Glutamatergic neuron (in vitro differentiated cells): ENCODE data around the gene WDR90. TPM values are rescaled to one million over a fixed set of nuclear protein-coding genes. Genes with fewer than 3 reads are reported as not detected.
"Not testable (repeated sequence)": the region's sequence is repeated elsewhere in the genome, so short reads cannot be mapped to it uniquely, and the experiment has no call there.

ENCODE experiments used
- DNase-seq: peaks from one replicate; pipeline ENCODE4 v3.0.0; 2022
- H3K27ac Mint-ChIP-seq: one replicate; pipeline ENCODE4 v1.8.0; 2020; ENCODE audit warnings: mild to moderate bottlenecking, mixed read lengths, inconsistent platforms; ENCODE audit not compliant: unreplicated experiment
- H3K27me3 Mint-ChIP-seq: one replicate; pipeline ENCODE4 v1.8.0; 2020; ENCODE audit warnings: mild to moderate bottlenecking, moderate library complexity, mixed read lengths, inconsistent platforms; ENCODE audit not compliant: unreplicated experiment
- H3K36me3 Mint-ChIP-seq: one replicate; pipeline ENCODE4 v1.8.0; 2020; ENCODE audit warnings: mild to moderate bottlenecking, mixed read lengths, inconsistent platforms; ENCODE audit not compliant: unreplicated experiment
- H3K4me1 Mint-ChIP-seq: one replicate; pipeline ENCODE4 v1.8.0; 2020; ENCODE audit warnings: mild to moderate bottlenecking, low read depth, mixed read lengths, inconsistent platforms; ENCODE audit not compliant: unreplicated experiment
- H3K4me3 Mint-ChIP-seq: one replicate; pipeline ENCODE4 v1.8.0; 2020; ENCODE audit warnings: mild to moderate bottlenecking, mixed read lengths, inconsistent platforms; ENCODE audit not compliant: unreplicated experiment
- H3K9me3 Mint-ChIP-seq: one replicate; pipeline ENCODE4 v1.8.0; 2020; ENCODE audit warnings: mild to moderate bottlenecking, moderate library complexity, mixed read lengths, inconsistent platforms; ENCODE audit not compliant: unreplicated experiment
- CTCF ChIP-seq: fragments of 200-600 bp; sonication (generic); IDR thresholded peaks from one replicate; pipeline ENCODE4 v1.5.0; 2021; ENCODE audit not compliant: partially characterized antibody, unreplicated experiment
- total RNA-seq: library from RNA; stranded (reverse); fragmentation: NEBNext Ultra II Directional; extraction: Animal tissue kit (Norgen Biotek cat#: 25700); gene quantifications from one replicate; pipeline ENCODE4 v1.2.1, GENCODE V29; 2021; ENCODE audit not compliant: unreplicated experiment

Gene WDR90
- total RNA-seq, 1 donor from 2014 or later: 24.6 TPM

GRCh38 chr16:686459-687260 lies 37.5 kb downstream of the WDR90 start:
- no peak overlapping the region for H3K27ac Mint-ChIP-seq
- H3K4me3 Mint-ChIP-seq: no peak overlapping the region
- H3K4me1 Mint-ChIP-seq: peaks cover 6% of the 10 kb centered on the region
- no peaks in the 10 kb centered on the region for H3K36me3 Mint-ChIP-seq
- peaks cover 18% of the 10 kb centered on the region for H3K27me3 Mint-ChIP-seq
- H3K9me3 Mint-ChIP-seq: peaks cover 12% of the 10 kb centered on the region
- DNase-seq: no peak
- TF ChIP-seq CTCF: no peak

- DNase-seq: no peak
- H3K4me3 Mint-ChIP-seq: no peak overlapping the region
- peaks cover 16% of the 10 kb centered on the region for H3K27me3 Mint-ChIP-seq
- H3K36me3 Mint-ChIP-seq: no peaks in the 10 kb centered on the region
- H3K27ac Mint-ChIP-seq: no peak overlapping the region
- peaks cover 3% of the 10 kb centered on the region for H3K4me1 Mint-ChIP-seq
- TF ChIP-seq CTCF: no peak
- peaks cover 12% of the 10 kb centered on the region for H3K9me3 Mint-ChIP-seq
Observed at GRCh38 chr16:687499-687898, 38.3 kb downstream of the WDR90 start.

GRCh38 chr16:689175-689897 lies 40.2 kb downstream of the WDR90 start:
- no peak for DNase-seq
- no peak for TF ChIP-seq CTCF
- H3K4me1 Mint-ChIP-seq: peaks cover 5% of the 10 kb centered on the region
- peaks cover 14% of the 10 kb centered on the region for H3K9me3 Mint-ChIP-seq
- H3K4me3 Mint-ChIP-seq: peak overlapping the region; percentile 91
- no peaks in the 10 kb centered on the region for H3K36me3 Mint-ChIP-seq
- H3K27ac Mint-ChIP-seq: no peak overlapping the region
- peaks cover 18% of the 10 kb centered on the region for H3K27me3 Mint-ChIP-seq

GRCh38 chr16:691242-691641 lies 42.1 kb downstream of the WDR90 start:
- H3K4me1 Mint-ChIP-seq, H3K27ac Mint-ChIP-seq: not testable (repeated sequence)
- H3K27me3 Mint-ChIP-seq: peaks cover 25% of the 10 kb centered on the region

GRCh38 chr16:692356-693108 lies 43.4 kb downstream of the WDR90 start:
- Mint-ChIP-seq H3K9me3 (peaks cover 18% of the 10 kb centered on the region), H3K27ac (peak overlapping the region; percentile 77), H3K36me3 (no peaks in the 10 kb centered on the region), H3K4me1 (peaks cover 10% of the 10 kb centered on the region), H3K4me3 (peak overlapping the region; percentile 64), H3K27me3 (peaks cover 30% of the 10 kb centered on the region)
- no peak for DNase-seq
- no peak for TF ChIP-seq CTCF

More at GRCh38 chr16:691242-691641, 42.1 kb downstream of the WDR90 start:
- peak overlapping the region; percentile 64 for H3K4me3 Mint-ChIP-seq
- DNase-seq, H3K36me3 Mint-ChIP-seq: not testable (repeated sequence)
- H3K9me3 Mint-ChIP-seq: peaks cover 17% of the 10 kb centered on the region
